NCI-H345 (cell line): Measurements from ENCODE around the gene PDE8A.

Experiments used
- DNase-seq: peaks from one replicate; lab custom pipeline; 2025; lab: John Stamatoyannopoulos, UW

PDE8A gene

GRCh38 chr15:85088300-85088699 lies 106.6 kb downstream of the PDE8A start:
- no peak for DNase-seq

- no peak for DNase-seq
These were observed 108.4 kb downstream of the PDE8A start for GRCh38 chr15:85089929-85090597.

GRCh38 chr15:85091990-85092389 lies 110.3 kb downstream of the PDE8A start:
- DNase-seq = no peak

GRCh38 chr15:85094685-85095084 lies 113.0 kb downstream of the PDE8A start:
- DNase-seq = no peak

GRCh38 chr15:85095566-85095965 lies 113.9 kb downstream of the PDE8A start:
- no peak for DNase-seq

GRCh38 chr15:85097250-85097649 lies 115.6 kb downstream of the PDE8A start:
- no peak for DNase-seq

- DNase-seq = no peak
These were observed 116.1 kb downstream of the PDE8A start for GRCh38 chr15:85097725-85098124.

GRCh38 chr15:85099195-85099803 lies 117.6 kb downstream of the PDE8A start:
- no peak for DNase-seq

- DNase-seq = no peak
These were observed 118.7 kb downstream of the PDE8A start for GRCh38 chr15:85100186-85100937.

- no peak for DNase-seq
These were observed 122.9 kb downstream of the PDE8A start for GRCh38 chr15:85104584-85104983.

GRCh38 chr15:85108136-85108535 lies 126.5 kb downstream of the PDE8A start:
- DNase-seq = no peak

- no peak for DNase-seq
These were observed 127.7 kb downstream of the PDE8A start for GRCh38 chr15:85109333-85109732.

GRCh38 chr15:85112997-85113396 lies 131.3 kb downstream of the PDE8A start:
- DNase-seq = no peak

GRCh38 chr15:85114886-85115285 lies 133.2 kb downstream of the PDE8A start:
- DNase-seq = no peak

- no peak for DNase-seq
These were observed 134.4 kb downstream of the PDE8A start for GRCh38 chr15:85116066-85116465.

- DNase-seq = no peak
These were observed 134.8 kb downstream of the PDE8A start for GRCh38 chr15:85116494-85116893.

GRCh38 chr15:85116925-85117646 lies 135.4 kb downstream of the PDE8A start:
- no peak for DNase-seq

GRCh38 chr15:85118173-85118572 lies 136.5 kb downstream of the PDE8A start:
- DNase-seq = no peak

- no peak for DNase-seq
These were observed 136.9 kb downstream of the PDE8A start for GRCh38 chr15:85118581-85118980.

- no peak for DNase-seq
These were observed 138.9 kb downstream of the PDE8A start for GRCh38 chr15:85120351-85121113.

GRCh38 chr15:85124173-85124572 lies 142.5 kb downstream of the PDE8A start:
- DNase-seq = no peak
